HG02852 (cell line): ENCODE data around the gene TFB1M.
A peak's percentile ranks its signal among the peaks of the same experiment; 100 is the strongest.

Source experiments
- ATAC-seq: cut with Tn5 transposase; IDR thresholded peaks from one replicate; pipeline ENCODE4 v1.9.1; 2021; ENCODE audit warnings: mild to moderate bottlenecking, moderate library complexity; ENCODE audit not compliant: unreplicated experiment

TFB1M gene

GRCh38 chr6:155267411-155267810 is 46.9 kb downstream of the TFB1M start:
- no peak for ATAC-seq

DNA sequence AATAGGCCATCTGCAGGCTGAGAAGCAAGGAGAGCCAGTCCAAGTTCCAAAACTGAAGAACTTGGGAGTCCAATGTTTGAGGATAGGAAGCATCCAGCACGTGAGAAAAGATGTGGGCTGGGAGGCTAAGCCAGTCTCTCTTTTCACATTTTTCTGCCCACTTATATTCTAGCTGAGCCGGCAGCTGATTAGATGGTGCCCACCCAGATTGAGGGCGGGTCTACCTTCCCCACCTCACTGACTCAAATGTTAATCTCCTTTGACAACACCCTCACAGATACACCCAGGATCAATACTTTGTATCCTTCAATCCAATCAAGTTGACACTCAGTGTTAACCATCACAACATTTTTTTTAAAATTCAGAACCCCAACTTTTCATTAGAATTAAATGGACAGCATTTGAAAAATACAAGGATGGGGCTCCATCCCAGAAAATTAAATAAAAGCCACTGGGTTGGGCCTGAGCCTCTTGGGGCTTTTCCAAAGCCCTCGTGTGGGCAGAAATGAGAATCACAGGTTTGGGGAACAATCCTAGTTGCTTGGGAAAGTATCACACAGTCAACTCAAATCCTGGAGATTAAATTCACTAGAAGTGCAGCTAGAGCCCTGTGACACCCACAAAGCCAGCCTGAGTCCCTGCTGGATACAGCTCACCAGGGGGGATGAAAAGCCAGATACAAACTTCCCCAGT is 48.3 kb downstream of the TFB1M start:
- no peak for ATAC-seq

GRCh38 chr6:155264693-155265320 is 49.5 kb downstream of the TFB1M start:
- ATAC-seq = no peak

GRCh38 chr6:155263373-155264063 is 50.8 kb downstream of the TFB1M start, which contains the start of gene CLDN20:
TSS of gene CLDN20 (plus strand) at chr6:155264013. CDS start at chr6:155275720, 11,707 bp downstream.
- no peak for ATAC-seq

DNA sequence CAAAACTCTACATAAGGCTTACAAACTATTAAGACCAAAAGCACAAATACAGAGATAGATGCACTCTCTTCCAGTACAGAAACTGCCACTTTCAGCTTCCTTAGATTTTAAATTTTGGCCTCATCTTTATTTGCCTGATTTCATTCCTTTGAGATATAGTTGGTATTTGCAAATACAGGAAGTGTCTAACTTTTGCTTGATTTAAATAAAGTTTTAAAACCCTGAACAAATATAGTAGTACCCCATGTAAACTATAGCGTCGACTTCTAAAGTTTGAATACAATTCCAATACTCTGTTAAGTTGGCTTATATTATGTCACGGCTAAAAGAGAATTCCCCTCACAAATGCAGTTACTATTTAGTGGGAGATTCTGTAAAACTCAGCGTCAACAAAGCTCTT is 51.6 kb downstream of the TFB1M start:
- ATAC-seq = no peak

DNA sequence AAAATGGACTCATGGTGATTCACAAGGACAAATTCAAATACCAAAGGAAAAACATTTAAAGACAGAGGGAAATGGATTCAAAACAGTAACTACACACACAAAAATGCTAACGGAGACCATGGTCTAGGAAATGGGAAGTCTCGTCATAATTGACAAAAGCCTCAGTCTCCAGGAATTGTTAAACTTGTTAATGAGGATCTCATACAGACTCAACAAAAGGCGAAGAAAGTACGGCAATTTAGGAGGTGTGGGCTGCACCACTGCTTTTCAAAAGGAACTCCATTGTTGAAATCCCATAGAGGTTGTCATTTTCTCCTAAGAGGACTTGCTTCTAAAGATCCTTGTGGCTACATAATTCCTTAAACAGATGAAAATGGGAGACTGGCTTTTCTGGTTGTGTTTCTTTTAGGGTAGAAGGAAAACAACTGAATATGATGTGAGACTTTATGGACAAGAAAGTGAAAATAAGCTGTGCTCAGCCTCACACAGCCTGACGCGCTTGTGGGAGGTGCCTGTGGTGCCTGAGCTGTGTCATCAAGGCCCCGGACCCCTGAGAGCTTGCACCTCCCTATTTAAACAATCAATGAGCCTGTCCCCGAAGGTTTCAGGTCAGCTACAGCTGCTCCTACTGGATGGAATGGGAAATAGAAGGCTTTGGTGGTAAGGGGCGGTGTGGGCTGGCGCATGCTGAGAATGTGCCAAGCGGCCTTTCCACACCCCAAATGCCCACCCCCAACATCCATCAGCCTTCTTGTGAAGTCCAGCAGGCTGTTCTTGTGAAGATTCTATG is 53.0 kb downstream of the TFB1M start:
- ATAC-seq = peak; percentile 41

DNA sequence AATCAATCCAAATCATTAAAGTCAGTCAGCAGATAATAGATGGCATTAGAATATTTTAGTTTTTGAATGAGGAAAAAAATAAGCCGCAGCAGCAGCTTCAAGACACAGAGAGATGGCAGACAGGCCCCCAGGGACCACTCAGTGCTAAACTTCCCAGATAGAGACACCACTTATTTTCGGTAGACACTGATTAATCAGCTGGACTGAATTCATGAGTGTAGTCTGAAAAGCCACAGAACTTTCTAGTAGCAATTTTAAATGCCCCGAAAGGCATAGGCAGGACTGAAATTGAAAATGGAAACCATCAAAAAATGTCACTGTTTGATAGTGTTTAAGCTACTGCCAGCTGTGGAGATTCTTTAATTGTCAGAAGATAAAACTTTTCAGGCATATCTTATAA is 53.6 kb downstream of the TFB1M start:
- ATAC-seq = peak; percentile 54

DNA sequence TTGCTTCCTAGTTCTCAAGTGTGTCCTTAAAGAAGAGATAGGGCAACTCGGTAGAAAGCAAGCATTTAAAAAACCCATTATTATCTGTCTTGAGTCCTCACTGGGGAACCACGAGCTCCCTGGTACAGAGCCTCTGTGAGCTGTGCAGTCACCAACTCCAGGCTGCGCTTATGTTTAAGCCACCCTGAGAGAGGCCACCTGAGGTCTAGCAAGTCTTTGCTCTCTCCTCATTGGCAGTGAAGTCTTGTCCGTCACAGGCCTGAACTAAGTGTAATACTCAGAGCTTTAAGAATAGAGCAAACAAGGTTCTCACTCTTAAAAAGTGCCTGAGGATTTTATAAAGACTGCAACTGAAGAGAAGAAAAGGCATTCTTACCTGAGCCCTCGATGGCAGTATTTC is 54.4 kb downstream of the TFB1M start:
- no peak for ATAC-seq

DNA sequence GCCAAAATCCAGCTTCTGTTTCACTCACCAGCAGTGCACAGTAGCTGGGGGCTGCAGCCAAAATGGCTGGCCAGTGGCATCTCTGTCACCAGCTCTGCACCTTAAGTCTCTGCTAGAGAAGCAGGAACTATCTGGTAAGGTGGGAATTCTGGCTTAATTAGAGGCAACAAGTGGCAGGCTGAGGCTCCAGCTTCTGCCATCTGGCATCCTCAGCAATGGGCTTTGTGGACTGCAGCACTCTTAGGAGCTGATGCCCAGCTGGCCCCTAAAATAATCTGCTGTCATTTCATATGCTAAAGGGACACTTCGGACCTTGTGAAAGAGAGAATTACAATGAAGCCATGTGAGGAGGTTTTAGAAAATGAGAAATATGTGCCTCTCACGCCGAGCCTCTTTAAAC is 55.1 kb downstream of the TFB1M start:
- ATAC-seq = no peak

DNA sequence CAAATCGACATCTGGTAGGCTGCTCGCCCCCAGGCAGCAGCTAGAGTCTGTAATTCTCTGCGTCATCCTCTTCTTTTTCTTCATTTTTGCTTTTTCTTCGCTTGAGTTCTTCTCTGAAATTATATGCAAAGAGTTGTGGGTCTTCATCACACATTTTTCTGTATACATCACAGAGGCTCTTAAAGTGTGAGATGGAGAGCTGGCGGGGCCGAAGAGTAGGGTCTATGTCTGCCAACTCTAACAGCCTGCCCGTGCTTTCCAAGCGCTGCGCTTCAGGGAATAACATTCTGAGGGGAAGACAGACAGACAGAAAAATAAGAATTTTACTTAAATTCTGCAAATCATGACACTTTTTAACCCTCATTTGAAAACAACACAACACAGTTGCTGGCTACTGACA is 56.5 kb downstream of the TFB1M start:
- ATAC-seq = no peak

GRCh38 chr6:155256122-155256795 is 58.0 kb downstream of the TFB1M start:
- no peak for ATAC-seq

DNA sequence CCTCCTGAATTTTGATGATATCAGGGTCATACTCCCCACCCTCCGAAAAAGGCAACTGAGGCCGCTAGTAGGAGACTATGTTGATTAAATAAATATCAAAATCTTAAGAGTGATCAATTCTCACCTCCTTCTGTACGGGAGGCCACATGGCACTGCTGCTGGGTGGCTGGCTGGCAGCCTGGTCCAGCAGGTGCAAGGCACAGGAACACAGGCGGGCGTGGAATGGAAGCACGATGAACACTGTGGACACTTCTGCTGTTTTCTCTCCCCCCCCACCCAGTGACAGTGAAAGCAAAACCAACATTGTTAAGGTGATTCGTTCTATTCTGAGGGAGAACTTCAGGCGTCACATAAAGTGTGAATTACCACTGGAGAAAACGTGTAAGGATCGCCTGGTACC is 60.1 kb downstream of the TFB1M start:
- no peak for ATAC-seq

- no peak for ATAC-seq
Measured at GRCh38 chr6:155253337-155253736, 60.9 kb downstream of the TFB1M start.

- ATAC-seq = no peak
Measured at GRCh38 chr6:155252581-155252980, 61.7 kb downstream of the TFB1M start.

DNA sequence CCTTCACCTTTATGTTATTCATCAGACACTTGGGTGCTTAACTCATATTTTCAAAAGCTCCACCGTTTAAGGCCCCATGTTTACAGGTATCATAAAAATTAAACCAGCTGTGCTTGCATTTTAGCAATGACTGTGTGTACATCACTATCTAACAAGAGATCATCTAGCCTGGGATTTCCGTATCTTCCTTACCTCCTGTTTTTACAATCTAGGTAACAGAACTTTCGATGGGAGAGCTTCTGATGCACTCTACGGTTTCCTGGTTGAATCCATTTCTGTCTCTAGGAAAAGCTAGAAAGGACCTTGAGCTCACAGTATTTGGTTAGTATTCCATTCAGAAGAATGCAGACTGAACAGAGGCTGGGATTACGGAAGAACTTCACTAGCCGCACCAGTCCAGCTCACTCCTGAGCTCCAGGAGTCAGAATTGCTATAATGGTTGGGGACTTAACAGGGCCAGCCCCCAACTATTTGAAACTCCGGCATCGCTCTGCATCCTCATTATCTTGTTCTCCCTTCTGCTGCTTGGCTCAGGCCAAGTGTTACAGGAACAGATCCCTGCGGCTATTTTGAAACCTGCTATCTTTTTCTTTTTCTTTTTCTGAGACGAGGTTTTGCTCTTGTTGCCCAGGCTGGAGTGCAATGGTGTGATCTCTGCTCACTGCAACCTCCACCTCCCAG is 63.4 kb downstream of the TFB1M start:
- no peak for ATAC-seq

DNA sequence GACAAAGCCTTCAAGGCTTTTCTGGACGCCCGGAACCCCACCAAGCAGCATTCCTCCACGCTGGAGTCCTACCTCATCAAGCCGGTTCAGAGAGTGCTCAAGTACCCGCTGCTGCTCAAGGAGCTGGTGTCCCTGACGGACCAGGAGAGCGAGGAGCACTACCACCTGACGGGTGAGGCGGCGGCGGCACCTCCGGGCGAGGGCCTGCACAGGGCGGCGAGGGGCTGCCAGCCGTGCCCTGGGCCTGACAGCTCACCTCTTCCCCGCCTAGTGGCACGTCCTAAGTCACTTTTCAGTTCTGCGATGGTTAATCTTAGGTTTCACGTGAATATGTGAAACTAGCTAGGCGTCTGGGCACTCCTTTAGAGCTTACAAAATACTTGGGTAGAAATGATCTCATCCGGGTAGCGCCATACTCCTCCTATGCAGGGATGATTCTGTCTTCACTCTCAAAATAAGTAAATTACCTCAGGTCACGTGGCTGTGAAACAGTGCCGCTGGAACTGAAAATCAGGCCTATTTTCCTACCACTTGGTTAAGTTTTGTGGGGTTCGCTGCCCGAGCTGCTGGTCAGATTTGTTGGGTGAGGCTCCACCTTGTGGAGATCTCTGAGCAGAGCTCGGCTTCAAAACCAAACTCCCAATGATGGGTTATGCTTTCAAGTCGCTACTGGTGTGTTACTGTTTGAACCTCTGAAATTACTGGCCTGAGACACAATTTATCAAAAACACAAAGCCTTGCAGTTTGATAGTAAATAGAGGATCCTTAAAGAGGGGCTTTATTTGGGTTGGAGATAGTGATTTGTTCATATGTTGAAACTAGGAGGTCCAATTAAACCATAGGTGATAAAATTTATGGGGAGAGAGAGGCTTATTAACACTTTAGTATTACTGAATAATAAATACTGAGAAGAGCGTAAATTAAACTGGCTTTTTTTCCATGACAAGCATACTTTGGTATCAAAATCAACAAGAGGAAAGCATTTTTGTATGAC is 66.0 kb downstream of the TFB1M start:
- ATAC-seq = no peak

GRCh38 chr6:155247618-155248007 is 66.7 kb downstream of the TFB1M start:
- no peak for ATAC-seq

- no peak for ATAC-seq
Measured at GRCh38 chr6:155246825-155247224, 67.5 kb downstream of the TFB1M start.

- no peak for ATAC-seq
Measured at GRCh38 chr6:155245831-155246230, 68.5 kb downstream of the TFB1M start.
